ENCODE results near the gene CYP26C1. TPM values are rescaled to one million over a fixed set of nuclear protein-coding genes. Genes with fewer than 3 reads are reported as not detected.

Gene CYP26C1
- total RNA-seq, 1 experiment from 2014 or later, result 0.79 TPM

DNA sequence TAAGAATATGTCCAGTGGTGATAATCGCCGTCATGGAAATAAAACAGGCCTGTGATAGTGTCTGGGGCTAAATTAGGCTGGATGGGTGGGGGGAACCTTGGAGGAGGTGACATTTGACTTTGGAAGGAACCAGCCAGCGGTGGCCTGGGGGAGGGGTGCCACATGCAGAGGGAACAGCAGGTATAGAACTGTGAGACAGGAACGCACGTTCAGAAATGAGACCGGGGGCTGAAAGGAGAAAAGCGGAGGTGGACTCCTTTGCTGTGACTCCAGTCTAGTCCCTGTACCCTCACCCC is 10.5 kb downstream of the CYP26C1 start:
- no peak overlapping the region for H3K4me2 ChIP-seq (ENCODE audit: insufficient read depth, insufficient read length, low read length)
- no peak overlapping the region for H3K14ac ChIP-seq (ENCODE audit: insufficient read depth, low read length)
- Mint-ChIP-seq H3K27ac (no peak overlapping the region), H3K4me3 (peak overlapping the region; percentile 34 to 67; a peak in 4 of 5 replicates), H3K4me1 (peaks cover 44 to 56% of the 10 kb centered on the region in 2 experiments), H3K27me3 (ENCODE audit: low read depth) (peaks cover 98% of the 10 kb centered on the region), H3K36me3 (ENCODE audit: insufficient read depth in 1 of 3, low read depth in 3 of 3) (peaks cover 0 to 24% (median 21%) of the 10 kb centered on the region in 3 experiments; a peak in 6 of 7 replicates), H3K9me3 (peaks cover 3 to 9% of the 10 kb centered on the region in 2 experiments; a peak in 3 of 5 replicates)
- H2AK5ac ChIP-seq (ENCODE audit: insufficient read length, low read length), result no peak overlapping the region
- H3K4me1 ChIP-seq (ENCODE audit: insufficient read depth, low read length), result no peaks in the 10 kb centered on the region
- no peak overlapping the region for H3K4ac ChIP-seq (ENCODE audit: low read depth, low read length)
- TF ChIP-seq, protein P1, sequence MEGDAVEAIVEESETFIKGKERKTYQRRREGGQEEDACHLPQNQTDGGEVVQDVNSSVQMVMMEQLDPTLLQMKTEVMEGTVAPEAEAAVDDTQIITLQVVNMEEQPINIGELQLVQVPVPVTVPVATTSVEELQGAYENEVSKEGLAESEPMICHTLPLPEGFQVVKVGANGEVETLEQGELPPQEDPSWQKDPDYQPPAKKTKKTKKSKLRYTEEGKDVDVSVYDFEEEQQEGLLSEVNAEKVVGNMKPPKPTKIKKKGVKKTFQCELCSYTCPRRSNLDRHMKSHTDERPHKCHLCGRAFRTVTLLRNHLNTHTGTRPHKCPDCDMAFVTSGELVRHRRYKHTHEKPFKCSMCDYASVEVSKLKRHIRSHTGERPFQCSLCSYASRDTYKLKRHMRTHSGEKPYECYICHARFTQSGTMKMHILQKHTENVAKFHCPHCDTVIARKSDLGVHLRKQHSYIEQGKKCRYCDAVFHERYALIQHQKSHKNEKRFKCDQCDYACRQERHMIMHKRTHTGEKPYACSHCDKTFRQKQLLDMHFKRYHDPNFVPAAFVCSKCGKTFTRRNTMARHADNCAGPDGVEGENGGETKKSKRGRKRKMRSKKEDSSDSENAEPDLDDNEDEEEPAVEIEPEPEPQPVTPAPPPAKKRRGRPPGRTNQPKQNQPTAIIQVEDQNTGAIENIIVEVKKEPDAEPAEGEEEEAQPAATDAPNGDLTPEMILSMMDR (conservative IDR thresholded peaks at IDR 0.05), result no peak
- no peak overlapping the region for H4K91ac ChIP-seq (ENCODE audit: insufficient read length, low read depth, low read length)
- H3T11ph ChIP-seq (ENCODE audit: low read length), result no peak overlapping the region
- H2BK120ac ChIP-seq (ENCODE audit: low read depth, low read length, poor library complexity, severe bottlenecking), result no peak overlapping the region
- H3K79me1 ChIP-seq (ENCODE audit: insufficient read depth, low read depth, low read length, poor library complexity, severe bottlenecking), result no peaks in the 10 kb centered on the region
- no peak overlapping the region for H3K9ac ChIP-seq (ENCODE audit: extremely low read depth, insufficient read length, low read length)
- H2BK12ac ChIP-seq (ENCODE audit: insufficient read length, low read depth, low read length), result no peak overlapping the region
- no peak for DNase-seq
- H2BK15ac ChIP-seq (ENCODE audit: low read depth, low read length), result no peak overlapping the region
- no peak overlapping the region for H3K56ac ChIP-seq (ENCODE audit: insufficient read length, low read depth, low read length)
- H2BK20ac ChIP-seq (ENCODE audit: low read depth, low read length, poor library complexity, severe bottlenecking), result no peak overlapping the region
- peaks cover 30% of the 10 kb centered on the region for H3K23me2 ChIP-seq (ENCODE audit: insufficient read length, low read depth, low read length, poor library complexity, severe bottlenecking)
- no peak overlapping the region for H3K23ac ChIP-seq (ENCODE audit: insufficient read length, low read depth, low read length)
- no CpG with 5 or more reads among the region's 7 CpGs for WGBS (ENCODE audit: extremely low coverage, insufficient read length, low lambda C conversion rate)
- no peak overlapping the region for H3K18ac ChIP-seq (ENCODE audit: insufficient read length, low read depth, low read length)
- no peak overlapping the region for H4K8ac ChIP-seq (replicated peaks; ENCODE audit: insufficient read length, low read depth, low read length)
- H4K20me1 ChIP-seq (ENCODE audit: control insufficient read depth, insufficient read depth, insufficient read length), result no peaks in the 10 kb centered on the region
- no peak overlapping the region for H3K27ac ChIP-seq (ENCODE audit: insufficient read length, low read depth, low read length)
- no peak overlapping the region for H4K5ac ChIP-seq (ENCODE audit: insufficient read length, low read depth, low read length)
- H3K27me3 ChIP-seq (ENCODE audit: insufficient read depth, low read length), result peaks cover 97% of the 10 kb centered on the region
- H3K9me3 ChIP-seq (ENCODE audit: control insufficient read depth, low read depth, low read length), result no peaks in the 10 kb centered on the region
- no peak overlapping the region for H2BK5ac ChIP-seq (ENCODE audit: insufficient read length, low read length)
- no peaks in the 10 kb centered on the region for H3K79me2 ChIP-seq (ENCODE audit: insufficient read depth, low read length)
- no peak overlapping the region for H2AFZ ChIP-seq (ENCODE audit: low read length)

Data from H9 (cell line).